ENCODE results near the gene EGLN3.

- TF ChIP-seq CTCF (IDR thresholded peaks at IDR 0.05 in 4 of 5, conservative IDR thresholded peaks at IDR 0.05 in 1 of 5), result no peak
- no peak for TF ChIP-seq POLR2A (IDR thresholded peaks at IDR 0.05)
Measured at GRCh38 chr14:33954016-33954598, 3.2 kb upstream of the EGLN3 start.
